ENCODE data around the gene KIAA1958. TPM values are rescaled to one million over a fixed set of nuclear protein-coding genes. Genes with fewer than 3 reads are reported as not detected.

Gene KIAA1958
- total RNA-seq, 1 donor from 2014 or later: 2.0 TPM

GRCh38 chr9:112712678-112713077 lies 226.1 kb downstream of the KIAA1958 start:
- no peaks in the 10 kb centered on the region for H3K27me3 ChIP-seq
- peaks cover 0 to 4% of the 10 kb centered on the region in 2 donors for H3K36me3 ChIP-seq
- H3K27ac ChIP-seq: no peak overlapping the region
- TF ChIP-seq, protein P1, sequence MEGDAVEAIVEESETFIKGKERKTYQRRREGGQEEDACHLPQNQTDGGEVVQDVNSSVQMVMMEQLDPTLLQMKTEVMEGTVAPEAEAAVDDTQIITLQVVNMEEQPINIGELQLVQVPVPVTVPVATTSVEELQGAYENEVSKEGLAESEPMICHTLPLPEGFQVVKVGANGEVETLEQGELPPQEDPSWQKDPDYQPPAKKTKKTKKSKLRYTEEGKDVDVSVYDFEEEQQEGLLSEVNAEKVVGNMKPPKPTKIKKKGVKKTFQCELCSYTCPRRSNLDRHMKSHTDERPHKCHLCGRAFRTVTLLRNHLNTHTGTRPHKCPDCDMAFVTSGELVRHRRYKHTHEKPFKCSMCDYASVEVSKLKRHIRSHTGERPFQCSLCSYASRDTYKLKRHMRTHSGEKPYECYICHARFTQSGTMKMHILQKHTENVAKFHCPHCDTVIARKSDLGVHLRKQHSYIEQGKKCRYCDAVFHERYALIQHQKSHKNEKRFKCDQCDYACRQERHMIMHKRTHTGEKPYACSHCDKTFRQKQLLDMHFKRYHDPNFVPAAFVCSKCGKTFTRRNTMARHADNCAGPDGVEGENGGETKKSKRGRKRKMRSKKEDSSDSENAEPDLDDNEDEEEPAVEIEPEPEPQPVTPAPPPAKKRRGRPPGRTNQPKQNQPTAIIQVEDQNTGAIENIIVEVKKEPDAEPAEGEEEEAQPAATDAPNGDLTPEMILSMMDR (IDR thresholded peaks at IDR 0.05): no peak
- DNase-seq (ENCODE audit: low spot score in 2 of 2): no peak
- intact Hi-C loops (cut with DNase I): no loop called here
- no peak overlapping the region for H3K4me3 ChIP-seq
- peaks cover 0 to 8% of the 10 kb centered on the region in 2 donors for H3K4me1 ChIP-seq
- no peaks in the 10 kb centered on the region for H3K9me3 ChIP-seq

DNA sequence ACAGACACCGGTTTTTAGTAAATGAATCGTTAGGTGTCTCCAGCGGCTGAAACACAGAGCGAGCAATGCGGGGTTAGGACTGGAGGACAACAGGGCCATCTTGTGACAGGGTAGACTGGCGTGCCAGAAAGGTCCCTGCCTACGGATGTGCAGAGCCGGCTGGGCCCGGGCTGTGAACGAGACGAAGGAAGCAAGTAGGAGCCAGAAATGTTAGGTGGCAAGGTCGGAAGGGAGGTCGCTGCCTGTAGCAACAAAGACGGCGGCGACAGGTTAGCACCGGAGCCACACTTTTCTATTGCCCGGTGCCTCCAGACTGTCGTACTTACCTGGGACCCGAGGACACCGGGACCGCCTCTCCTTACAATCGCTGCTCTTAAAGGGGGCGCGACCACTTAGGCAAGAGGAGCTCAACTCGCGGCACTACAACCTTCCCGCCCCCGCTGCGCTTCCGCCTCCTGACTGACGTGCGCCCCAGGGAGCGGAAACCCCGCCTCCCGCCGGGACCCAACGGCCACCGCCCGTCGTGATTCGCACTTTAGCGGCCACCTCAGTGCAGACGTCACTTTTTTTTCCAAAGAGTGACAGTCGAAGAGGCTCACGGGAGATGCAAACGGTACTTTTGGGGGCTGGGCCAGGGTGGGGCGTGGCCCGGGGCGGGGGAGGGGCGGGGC lies 231.2 kb downstream of the KIAA1958 start, which contains the start of gene INIP:
Gene INIP, minus strand, starts transcription at position 457 of the 671 bp plus-strand sequence. CDS start 1,632 bp downstream, outside the sequence.
- Histone ChIP-seq H3K27me3 (no peaks in the 10 kb centered on the region), H3K9me3 (no peaks in the 10 kb centered on the region), H3K27ac (peak within 1 kb of the TSS; percentile 83 to 85), H3K4me1 (peaks cover 0 to 8% of the 10 kb centered on the region in 2 donors), H3K4me3 (peak within 1 kb of the TSS; percentile 83), H3K36me3 (peaks cover 0 to 4% of the 10 kb centered on the region in 2 donors)
- TF ChIP-seq, protein P1 (IDR thresholded peaks at IDR 0.05): no peak
- peak; percentile 87 to 97 for DNase-seq (ENCODE audit: low spot score in 2 of 2)
- intact Hi-C loops (cut with DNase I): loop anchor here (1.0 to 5.0 kb wide), 8 partner anchors 33 to 550 kb away; partner anchors contain the start of genes FKBP15, HSDL2, KIAA1958 and PTBP3

Other genes with a start within 250 kb of the KIAA1958 start
- 21.3 TPM for gene PTBP3, start 153.2 kb upstream of the KIAA1958 start, total RNA-seq
- gene HSDL2, start 106.7 kb upstream of the KIAA1958 start, total RNA-seq: 18.6 TPM
- 37.8 TPM for gene INIP, start 231.3 kb downstream of the KIAA1958 start, total RNA-seq

All from ascending aorta (tissue), 2 donors.